KBM-7 (cell line): ENCODE results near the gene TRAF6.

Experiments
- DNase-seq: peaks from one replicate; pipeline ENCODE4 v3.0.0-alpha.2; 2015
- in situ Hi-C: fragments of 300-500 bp; cut with MboI; formaldehyde crosslinking; loops from 2 replicates; pipeline ENCODE4 v1.14.3; 2020; ENCODE audit warnings: low sequenced_read_pairs, low pct_unique_long_range_greater_than_20kb, mixed read lengths

TRAF6 gene

GRCh38 chr11:36447514-36447913 lies 62.6 kb downstream of the TRAF6 start:
- in situ Hi-C loops, result no loop called here
- no peak for DNase-seq

GRCh38 chr11:36446135-36446534 lies 63.9 kb downstream of the TRAF6 start:
- no peak for DNase-seq
- in situ Hi-C loops, result no loop called here

GRCh38 chr11:36443661-36444060 lies 66.4 kb downstream of the TRAF6 start:
- no peak for DNase-seq

GRCh38 chr11:36441610-36442208 lies 68.4 kb downstream of the TRAF6 start:
- in situ Hi-C loops, result no loop called here
- DNase-seq, result no peak

More at GRCh38 chr11:36443661-36444060, 66.4 kb downstream of the TRAF6 start:
- in situ Hi-C loops, result no loop called here

GRCh38 chr11:36438126-36438525 lies 71.9 kb downstream of the TRAF6 start:
- DNase-seq, result no peak
- in situ Hi-C loops, result no loop called here

- DNase-seq, result no peak
- in situ Hi-C loops, result no loop called here
Measured at GRCh38 chr11:36437413-36437812, 72.7 kb downstream of the TRAF6 start.
